Karpas-422 (cell line): ENCODE measurements around the gene KRTAP4-7. TPM values are rescaled to one million over a fixed set of nuclear protein-coding genes. Genes with fewer than 3 reads are reported as not detected.
"Not testable (repeated sequence)": the region's sequence is repeated elsewhere in the genome, so short reads cannot be mapped to it uniquely, and the experiment has no call there.

Experiments
- DNase-seq: peaks from one replicate; pipeline ENCODE4 v3.0.0-alpha.2; 2015
- H2AFZ ChIP-seq: fragments of 200-600 bp; sonication (generic); 2 replicates; pipeline ENCODE4 v1.6.1; 2014; ENCODE audit warnings: antibody characterized with exemption, low read length, mixed read lengths
- H3K27ac ChIP-seq: fragments of 200-600 bp; sonication (generic); 2 replicates; pipeline ENCODE4 v1.5.1; 2014; ENCODE audit warnings: mild to moderate bottlenecking, low read length, moderate library complexity
- H3K27me3 ChIP-seq: fragments of 200-600 bp; sonication (generic); 2 replicates; pipeline ENCODE4 v1.6.1; 2014; ENCODE audit warnings: low read length, mixed read lengths
- H3K36me3 ChIP-seq: fragments of 200-600 bp; sonication (generic); 2 replicates; pipeline ENCODE4 v1.6.1; 2014; ENCODE audit warnings: low read length, mixed read lengths; ENCODE audit not compliant: insufficient read depth
- H3K4me1 ChIP-seq: fragments of 200-600 bp; sonication (generic); 2 replicates; pipeline ENCODE4 v1.6.1; 2014; ENCODE audit warnings: mild to moderate bottlenecking, low read length, mixed read lengths
- H3K4me2 ChIP-seq: fragments of 200-600 bp; sonication (generic); 2 replicates; pipeline ENCODE4 v1.6.1; 2014; ENCODE audit warnings: low read length, low read depth, mild to moderate bottlenecking; ENCODE audit not compliant: poor library complexity, severe bottlenecking
- H3K4me3 ChIP-seq: fragments of 200-600 bp; sonication (generic); 2 replicates; pipeline ENCODE4 v1.5.1; 2014; ENCODE audit warnings: mild to moderate bottlenecking, antibody characterized with exemption, low read length, mixed read lengths
- H3K79me2 ChIP-seq: fragments of 200-600 bp; sonication (generic); 2 replicates; pipeline ENCODE4 v1.6.1; 2014; ENCODE audit warnings: mild to moderate bottlenecking, low read length, mixed read lengths
- H3K9ac ChIP-seq: fragments of 200-600 bp; sonication (generic); 2 replicates; pipeline ENCODE4 v1.6.0; 2014; ENCODE audit warnings: low read length
- H3K9me2 ChIP-seq: fragments of 200-600 bp; sonication (generic), shearing (Covaris generic); replicated peaks from 2 replicates; pipeline ENCODE4 v1.6.0; 2014; ENCODE audit warnings: mild to moderate bottlenecking, low read length, moderate library complexity; ENCODE audit not compliant: insufficient read depth
- H3K9me3 ChIP-seq: fragments of 300-700, 200-600 bp; sonication (generic); 2 replicates; pipeline ENCODE4 v1.6.1; 2014; ENCODE audit warnings: low read length, mixed read lengths
- H4K20me1 ChIP-seq: fragments of 200-600 bp; sonication (generic); 2 replicates; pipeline ENCODE4 v1.6.1; 2014; ENCODE audit warnings: mild to moderate bottlenecking, antibody characterized with exemption, low read length, low read depth; ENCODE audit not compliant: insufficient read depth
- total RNA-seq: library from RNA; depleted of rRNA; stranded (reverse); fragments of >200 nt; shearing (Covaris generic); gene quantifications from 2 replicates; pipeline ENCODE4 v1.2.3, GENCODE V29; 2014; ENCODE audit warnings: low replicate concordance

KRTAP4-7 gene
- total RNA-seq, 1 experiment from 2014 or later = not detected

- not testable (repeated sequence) for H4K20me1 ChIP-seq, H3K36me3 ChIP-seq, H3K9me2 ChIP-seq, H3K4me1 ChIP-seq, H3K4me2 ChIP-seq, H3K9ac ChIP-seq, H2AFZ ChIP-seq, DNase-seq, H3K27me3 ChIP-seq, H3K4me3 ChIP-seq, H3K27ac ChIP-seq, H3K9me3 ChIP-seq, H3K79me2 ChIP-seq
These were observed 24.9 kb downstream of the KRTAP4-7 start for GRCh38 chr17:41108728-41109386.

- DNase-seq = no peak
- no peaks in the 10 kb centered on the region for H3K9me2 ChIP-seq
- no peak overlapping the region for H3K4me2 ChIP-seq
- H3K9me3 ChIP-seq = peaks cover 3% of the 10 kb centered on the region; the same call in 1 of the 2 replicates
- no peaks in the 10 kb centered on the region for H3K36me3 ChIP-seq
- H3K27ac ChIP-seq = no peak overlapping the region
- H3K9ac ChIP-seq = no peak overlapping the region
- H3K4me3 ChIP-seq = no peak overlapping the region
- no peak overlapping the region for H2AFZ ChIP-seq
- no peaks in the 10 kb centered on the region for H4K20me1 ChIP-seq
- H3K4me1 ChIP-seq = no peaks in the 10 kb centered on the region; the same call in 1 of the 2 replicates
- H3K79me2 ChIP-seq = no peaks in the 10 kb centered on the region
- no peaks in the 10 kb centered on the region for H3K27me3 ChIP-seq
These were observed 27.4 kb downstream of the KRTAP4-7 start for GRCh38 chr17:41111151-41111885.

GRCh38 chr17:41116297-41116696 lies 32.3 kb downstream of the KRTAP4-7 start:
- no peaks in the 10 kb centered on the region for H3K27me3 ChIP-seq
- H3K4me3 ChIP-seq = no peak overlapping the region
- no peaks in the 10 kb centered on the region for H4K20me1 ChIP-seq
- no peaks in the 10 kb centered on the region for H3K9me2 ChIP-seq
- H3K4me1 ChIP-seq = peaks cover 7% of the 10 kb centered on the region
- no peaks in the 10 kb centered on the region for H3K79me2 ChIP-seq
- no peak overlapping the region for H3K27ac ChIP-seq
- DNase-seq = no peak
- no peaks in the 10 kb centered on the region for H3K36me3 ChIP-seq
- peaks cover under 1% of the 10 kb centered on the region; the same call in 1 of the 2 replicates for H3K9me3 ChIP-seq
- no peak overlapping the region for H3K9ac ChIP-seq
- H2AFZ ChIP-seq = 0 out of 2 replicates have a peak overlapping the region, but pooled peaks have one; percentile 34
- H3K4me2 ChIP-seq = no peak overlapping the region

- not testable (repeated sequence) for H3K4me1 ChIP-seq, H3K27ac ChIP-seq, H3K4me3 ChIP-seq
These were observed 34.0 kb downstream of the KRTAP4-7 start, which contains the start of gene KRTAP4-11 for GRCh38 chr17:41117846-41118386. Gene KRTAP4-11, minus strand, starts transcription at chr17:41118373. Its CDS starts 58 bp downstream, at chr17:41118315.

GRCh38 chr17:41118721-41119120 lies 34.8 kb downstream of the KRTAP4-7 start:
- H3K4me1 ChIP-seq = peaks cover 7% of the 10 kb centered on the region
- H4K20me1 ChIP-seq = no peaks in the 10 kb centered on the region

More at GRCh38 chr17:41117846-41118386, 34.0 kb downstream of the KRTAP4-7 start, which contains the start of gene KRTAP4-11:
- H3K9me2 ChIP-seq, H3K27me3 ChIP-seq, H3K4me2 ChIP-seq, H3K9me3 ChIP-seq, H3K9ac ChIP-seq, DNase-seq, H4K20me1 ChIP-seq, H3K36me3 ChIP-seq, H2AFZ ChIP-seq, H3K79me2 ChIP-seq: not testable (repeated sequence)

GRCh38 chr17:41119696-41120690 lies 36.0 kb downstream of the KRTAP4-7 start:
- not testable (repeated sequence) for DNase-seq, H3K36me3 ChIP-seq, H4K20me1 ChIP-seq, H3K9me3 ChIP-seq, H3K79me2 ChIP-seq, H3K27me3 ChIP-seq, H3K4me1 ChIP-seq, H3K4me3 ChIP-seq, H3K27ac ChIP-seq, H3K9me2 ChIP-seq, H2AFZ ChIP-seq, H3K4me2 ChIP-seq, H3K9ac ChIP-seq

More at GRCh38 chr17:41118721-41119120, 34.8 kb downstream of the KRTAP4-7 start:
- no peak for DNase-seq
- Histone ChIP-seq H3K36me3 (no peaks in the 10 kb centered on the region), H3K9ac (no peak overlapping the region), H3K27ac (no peak overlapping the region), H3K79me2 (no peaks in the 10 kb centered on the region), H3K27me3 (no peaks in the 10 kb centered on the region), H3K4me3 (no peak overlapping the region), H3K4me2 (no peak overlapping the region), H2AFZ (no peak overlapping the region), H3K9me2 (no peaks in the 10 kb centered on the region), H3K9me3 (no peaks in the 10 kb centered on the region)

- no peak overlapping the region for H3K27ac ChIP-seq
- H3K4me2 ChIP-seq = no peak overlapping the region
- no peaks in the 10 kb centered on the region for H3K36me3 ChIP-seq
- no peak for DNase-seq
- H3K9ac ChIP-seq = no peak overlapping the region
- no peaks in the 10 kb centered on the region for H3K9me2 ChIP-seq
- no peak overlapping the region for H2AFZ ChIP-seq
- H4K20me1 ChIP-seq = no peaks in the 10 kb centered on the region
- H3K27me3 ChIP-seq = no peaks in the 10 kb centered on the region
- H3K9me3 ChIP-seq = no peaks in the 10 kb centered on the region
- no peak overlapping the region for H3K4me3 ChIP-seq
- peaks cover 7% of the 10 kb centered on the region for H3K4me1 ChIP-seq
- H3K79me2 ChIP-seq = no peaks in the 10 kb centered on the region
These were observed 37.8 kb downstream of the KRTAP4-7 start for GRCh38 chr17:41121742-41122141.
